ENCODE measurements around the gene TTC13.

TTC13 gene

GRCh38 chr1:230913496-230913895 lies 65.2 kb downstream of the TTC13 start:
- in situ Hi-C loops (cut with HindIII; ENCODE audit: low sequenced_read_pairs): no loop called here

- in situ Hi-C loops (cut with HindIII; ENCODE audit: low sequenced_read_pairs): no loop called here
Observed at GRCh38 chr1:230910755-230911117, 67.9 kb downstream of the TTC13 start.

GRCh38 chr1:230909974-230910754 lies 68.5 kb downstream of the TTC13 start:
- in situ Hi-C loops (cut with HindIII; ENCODE audit: low sequenced_read_pairs): no loop called here

- in situ Hi-C loops (cut with HindIII; ENCODE audit: low sequenced_read_pairs): no loop called here
Observed at GRCh38 chr1:230907472-230908205, 71.0 kb downstream of the TTC13 start.

GRCh38 chr1:230906226-230906625 lies 72.4 kb downstream of the TTC13 start:
- in situ Hi-C loops (cut with HindIII; ENCODE audit: low sequenced_read_pairs): no loop called here

GRCh38 chr1:230905733-230906132 lies 72.9 kb downstream of the TTC13 start:
- in situ Hi-C loops (cut with HindIII; ENCODE audit: low sequenced_read_pairs): no loop called here

GRCh38 chr1:230902349-230902923 lies 76.2 kb downstream of the TTC13 start:
- in situ Hi-C loops (cut with HindIII; ENCODE audit: low sequenced_read_pairs): no loop called here

GRCh38 chr1:230901671-230902070 lies 77.0 kb downstream of the TTC13 start:
- in situ Hi-C loops (cut with HindIII; ENCODE audit: low sequenced_read_pairs): no loop called here

GRCh38 chr1:230900984-230901383 lies 77.7 kb downstream of the TTC13 start:
- in situ Hi-C loops (cut with HindIII; ENCODE audit: low sequenced_read_pairs): no loop called here

GRCh38 chr1:230899841-230900251 lies 78.8 kb downstream of the TTC13 start:
- in situ Hi-C loops (cut with HindIII; ENCODE audit: low sequenced_read_pairs): no loop called here

- in situ Hi-C loops (cut with HindIII; ENCODE audit: low sequenced_read_pairs): no loop called here
Observed at GRCh38 chr1:230898748-230899147, 79.9 kb downstream of the TTC13 start.

GRCh38 chr1:230898144-230898543 lies 80.5 kb downstream of the TTC13 start:
- in situ Hi-C loops (cut with HindIII; ENCODE audit: low sequenced_read_pairs): no loop called here

- in situ Hi-C loops (cut with HindIII; ENCODE audit: low sequenced_read_pairs): no loop called here
Observed at GRCh38 chr1:230896779-230897178, 81.9 kb downstream of the TTC13 start.

GRCh38 chr1:230895452-230895851 lies 83.2 kb downstream of the TTC13 start:
- in situ Hi-C loops (cut with HindIII; ENCODE audit: low sequenced_read_pairs): no loop called here

GRCh38 chr1:230894664-230895063 lies 84.0 kb downstream of the TTC13 start:
- in situ Hi-C loops (cut with HindIII; ENCODE audit: low sequenced_read_pairs): no loop called here

- in situ Hi-C loops (cut with HindIII; ENCODE audit: low sequenced_read_pairs): no loop called here
Observed at GRCh38 chr1:230894032-230894431, 84.6 kb downstream of the TTC13 start.

- in situ Hi-C loops (cut with HindIII; ENCODE audit: low sequenced_read_pairs): no loop called here
Observed at GRCh38 chr1:230892018-230892491, 86.6 kb downstream of the TTC13 start.

GRCh38 chr1:230891413-230891812 lies 87.2 kb downstream of the TTC13 start:
- in situ Hi-C loops (cut with HindIII; ENCODE audit: low sequenced_read_pairs): no loop called here

GRCh38 chr1:230884646-230885045 lies 94.0 kb downstream of the TTC13 start:
- in situ Hi-C loops (cut with HindIII; ENCODE audit: low sequenced_read_pairs): loop anchor here (5.0 kb wide), 2 partner anchors 47 to 88 kb away; no protein-coding TSS in a partner anchor

- in situ Hi-C loops (cut with HindIII; ENCODE audit: low sequenced_read_pairs): no loop called here
Observed at GRCh38 chr1:230883967-230884366, 94.7 kb downstream of the TTC13 start.

GRCh38 chr1:230879778-230880177 lies 98.9 kb downstream of the TTC13 start:
- in situ Hi-C loops (cut with HindIII; ENCODE audit: low sequenced_read_pairs): no loop called here

- in situ Hi-C loops (cut with HindIII; ENCODE audit: low sequenced_read_pairs): no loop called here
Observed at GRCh38 chr1:230878591-230878990, 100.1 kb downstream of the TTC13 start.
